GM12865 (cell line): ENCODE results near the gene ADCY7.

Experiments used
- DNase-seq: peaks from one replicate; pipeline ENCODE4 v3.0.0; 2010; ENCODE audit warnings: low read depth
- H3K4me3 ChIP-seq: 2 replicates; pipeline ENCODE4 v1.5.1; 2011; ENCODE audit warnings: mild to moderate bottlenecking, low read depth, low read length, control low read depth
- CTCF ChIP-seq: IDR thresholded peaks from 2 replicates; pipeline ENCODE4 v1.5.1; 2011; ENCODE audit warnings: low read length, control low read depth, low read depth, inconsistent platforms; ENCODE audit not compliant: insufficient read depth; ENCODE audit errors: missing control alignments

ADCY7 gene

GRCh38 chr16:50316102-50316847 lies 49.9 kb downstream of the ADCY7 start:
- no peak for TF ChIP-seq CTCF
- H3K4me3 ChIP-seq: no peak overlapping the region
- DNase-seq: no peak

GRCh38 chr16:50316848-50317630 lies 50.7 kb downstream of the ADCY7 start:
- TF ChIP-seq CTCF: no peak
- no peak overlapping the region for H3K4me3 ChIP-seq
- DNase-seq: no peak

GRCh38 chr16:50318796-50319578 lies 52.6 kb downstream of the ADCY7 start:
- H3K4me3 ChIP-seq: no peak overlapping the region
- no peak for DNase-seq
- TF ChIP-seq CTCF: no peak

GRCh38 chr16:50320310-50320709 lies 54.0 kb downstream of the ADCY7 start:
- no peak for DNase-seq
- no peak for TF ChIP-seq CTCF
- no peak overlapping the region for H3K4me3 ChIP-seq

- TF ChIP-seq CTCF: no peak
- no peak for DNase-seq
- no peak overlapping the region for H3K4me3 ChIP-seq
These were observed 56.0 kb downstream of the ADCY7 start for GRCh38 chr16:50322333-50322732.

- no peak overlapping the region for H3K4me3 ChIP-seq
- TF ChIP-seq CTCF: peak; percentile 20
- DNase-seq: no peak
These were observed 57.1 kb downstream of the ADCY7 start for GRCh38 chr16:50323335-50324011.
